H9 (cell line): ENCODE measurements around the gene ADRA2A. TPM values are rescaled to one million over a fixed set of nuclear protein-coding genes. Genes with fewer than 3 reads are reported as not detected.

Experiments used
- DNase-seq: peaks from one replicate; pipeline ENCODE4 v3.0.0-alpha.2; 2017
- H2AFZ ChIP-seq: one replicate; pipeline ENCODE4 v1.6.1; 2013; ENCODE audit warnings: mild to moderate bottlenecking, low read length, control low read depth, moderate library complexity
- H2AK5ac ChIP-seq: 2 replicates; pipeline ENCODE4 v1.6.1; 2013; ENCODE audit warnings: low read length, control low read depth, mixed read lengths; ENCODE audit not compliant: insufficient read length
- H2BK120ac ChIP-seq: one replicate; pipeline ENCODE4 v1.6.1; 2013; ENCODE audit warnings: low read depth, mild to moderate bottlenecking, low read length, control low read depth, inconsistent platforms; ENCODE audit not compliant: poor library complexity, severe bottlenecking
- H2BK12ac ChIP-seq: 2 replicates; pipeline ENCODE4 v1.6.1; 2013; ENCODE audit warnings: low read length, control low read depth, mixed read lengths, low read depth; ENCODE audit not compliant: insufficient read length
- H2BK15ac ChIP-seq: 2 replicates; pipeline ENCODE4 v1.6.1; 2013; ENCODE audit warnings: low read depth, low read length, control low read depth
- H2BK20ac ChIP-seq: one replicate; pipeline ENCODE4 v1.6.1; 2013; ENCODE audit warnings: low read depth, mild to moderate bottlenecking, low read length, control low read depth, inconsistent platforms; ENCODE audit not compliant: poor library complexity, severe bottlenecking
- H2BK5ac ChIP-seq: 2 replicates; pipeline ENCODE4 v1.6.1; 2013; ENCODE audit warnings: low read length, control low read depth, mixed read lengths; ENCODE audit not compliant: insufficient read length
- H3K14ac ChIP-seq: 2 replicates; pipeline ENCODE4 v1.6.1; 2013; ENCODE audit warnings: low read length, control low read depth; ENCODE audit not compliant: insufficient read depth
- H3K18ac ChIP-seq: 2 replicates; pipeline ENCODE4 v1.6.1; 2013; ENCODE audit warnings: low read depth, mild to moderate bottlenecking, mixed read lengths, low read length, control low read depth; ENCODE audit not compliant: insufficient read length
- H3K23ac ChIP-seq: 2 replicates; pipeline ENCODE4 v1.6.1; 2013; ENCODE audit warnings: low read length, control low read depth, mixed read lengths, low read depth; ENCODE audit not compliant: insufficient read length
- H3K23me2 ChIP-seq: 2 replicates; pipeline ENCODE4 v1.6.1; 2013; ENCODE audit warnings: low read depth, mild to moderate bottlenecking, mixed read lengths, low read length, control low read depth; ENCODE audit not compliant: insufficient read length, poor library complexity, severe bottlenecking
- H3K27ac ChIP-seq: 2 replicates; pipeline ENCODE4 v1.5.1; 2013; ENCODE audit warnings: low read length, control low read depth, mixed read lengths, low read depth; ENCODE audit not compliant: insufficient read length
- H3K27me3 ChIP-seq: 2 replicates; pipeline ENCODE4 v1.6.1; 2013; ENCODE audit warnings: low read length, control low read depth, inconsistent platforms; ENCODE audit not compliant: insufficient read depth
- H3K4ac ChIP-seq: 2 replicates; pipeline ENCODE4 v1.6.1; 2013; ENCODE audit warnings: low read depth, mild to moderate bottlenecking, control low read depth, inconsistent platforms, low read length, moderate library complexity
- H3K4me1 ChIP-seq: 2 replicates; pipeline ENCODE4 v1.6.1; 2013; ENCODE audit warnings: low read length, control low read depth, inconsistent platforms; ENCODE audit not compliant: insufficient read depth
- H3K4me2 ChIP-seq: 2 replicates; pipeline ENCODE4 v1.6.1; 2013; ENCODE audit warnings: low read length, control low read depth, mixed read lengths; ENCODE audit not compliant: insufficient read length, insufficient read depth
- H3K56ac ChIP-seq: 2 replicates; pipeline ENCODE4 v1.6.1; 2013; ENCODE audit warnings: low read depth, mild to moderate bottlenecking, mixed read lengths, low read length, control low read depth; ENCODE audit not compliant: insufficient read length
- H3K79me1 ChIP-seq: 2 replicates; pipeline ENCODE4 v1.6.1; 2013; ENCODE audit warnings: low read depth, mild to moderate bottlenecking, moderate library complexity, low read length, control low read depth, inconsistent platforms; ENCODE audit not compliant: insufficient read depth, poor library complexity, severe bottlenecking
- H3K79me2 ChIP-seq: 2 replicates; pipeline ENCODE4 v1.6.1; 2013; ENCODE audit warnings: low read length, control low read depth, inconsistent platforms; ENCODE audit not compliant: insufficient read depth
- H3K9ac ChIP-seq: 2 replicates; pipeline ENCODE4 v1.6.1; 2013; ENCODE audit warnings: low read length, control low read depth, mixed read lengths; ENCODE audit not compliant: insufficient read length; ENCODE audit errors: extremely low read depth
- H3K9me3 ChIP-seq: one replicate; pipeline ENCODE4 v1.6.1; 2013; ENCODE audit warnings: low read depth, low read length, inconsistent platforms; ENCODE audit not compliant: control insufficient read depth
- H3T11ph ChIP-seq: one replicate; pipeline ENCODE4 v1.6.1; 2013; ENCODE audit warnings: mild to moderate bottlenecking, low read length, control low read depth, inconsistent platforms
- H4K20me1 ChIP-seq: one replicate; pipeline ENCODE4 v1.6.1; 2013; ENCODE audit not compliant: control insufficient read depth, insufficient read length, insufficient read depth
- H4K5ac ChIP-seq: 2 replicates; pipeline ENCODE4 v1.6.1; 2013; ENCODE audit warnings: low read depth, mild to moderate bottlenecking, mixed read lengths, low read length, control low read depth; ENCODE audit not compliant: insufficient read length
- H4K8ac ChIP-seq: replicated peaks from 2 replicates; pipeline ENCODE4 v1.6.1; 2013; ENCODE audit warnings: low read length, control low read depth, mixed read lengths, low read depth; ENCODE audit not compliant: insufficient read length
- H4K91ac ChIP-seq: 2 replicates; pipeline ENCODE4 v1.6.1; 2013; ENCODE audit warnings: low read depth, mild to moderate bottlenecking, moderate library complexity, mixed read lengths, low read length, control low read depth; ENCODE audit not compliant: insufficient read length
- H3K27ac Mint-ChIP-seq, 3 experiments: 2 replicates in 2 of 3; 3 replicates in 1 of 3; pipeline ENCODE4 v1.8.0; 2020 to 2021; ENCODE audit warnings: mixed read lengths in 3 of 3, mild to moderate bottlenecking in 1 of 3, moderate library complexity in 1 of 3
- H3K27me3 Mint-ChIP-seq: 2 replicates; pipeline ENCODE4 v1.8.0; 2021; ENCODE audit warnings: low read depth, mild to moderate bottlenecking, moderate library complexity, mixed read lengths
- H3K36me3 Mint-ChIP-seq, 3 experiments: 2 replicates in 2 of 3; 3 replicates in 1 of 3; pipeline ENCODE4 v1.8.0; 2020 to 2021; ENCODE audit warnings: low read depth in 3 of 3, mixed read lengths in 3 of 3; ENCODE audit not compliant: insufficient read depth in 1 of 3
- H3K4me1 Mint-ChIP-seq, 2 experiments: 2 replicates each; pipeline ENCODE4 v1.8.0; 2020; ENCODE audit warnings: mixed read lengths in 2 of 2
- H3K4me3 Mint-ChIP-seq, 2 experiments: 2 replicates in 1 of 2; 3 replicates in 1 of 2; pipeline ENCODE4 v1.8.0; 2020 to 2021; ENCODE audit warnings: mild to moderate bottlenecking in 2 of 2, mixed read lengths in 2 of 2, moderate library complexity in 1 of 2
- H3K9me3 Mint-ChIP-seq, 2 experiments: 2 replicates in 1 of 2; 3 replicates in 1 of 2; pipeline ENCODE4 v1.8.0; 2020; ENCODE audit warnings: mild to moderate bottlenecking in 2 of 2, mixed read lengths in 2 of 2, moderate library complexity in 1 of 2
- WGBS: extraction: QIAGEN DNeasy Blood & Tissue Kit; methylation state at CpG from one replicate; pipeline ENCODE4 v1.1.7; 2013; ENCODE audit warnings: missing lambda C conversion rate, low lambda C conversion rate, mixed read lengths; ENCODE audit not compliant: insufficient read length; ENCODE audit errors: extremely low coverage; 5-methylcytosine and 5-hydroxymethylcytosine counted together
- total RNA-seq: library from RNA; stranded (reverse); gene quantifications from 2 replicates; pipeline ENCODE4 v1.2.1, GENCODE V29; 2021
- TF ChIP-seq, protein P1 (sequence below): fragments of 200-600 bp; sonication (generic); conservative IDR thresholded peaks from 3 replicates; pipeline ENCODE4 v1.8.0; 2021; ENCODE audit warnings: antibody characterized with exemption, mild to moderate bottlenecking

The ADRA2A gene
- total RNA-seq, 1 experiment from 2014 or later, result 1.4 TPM

DNA sequence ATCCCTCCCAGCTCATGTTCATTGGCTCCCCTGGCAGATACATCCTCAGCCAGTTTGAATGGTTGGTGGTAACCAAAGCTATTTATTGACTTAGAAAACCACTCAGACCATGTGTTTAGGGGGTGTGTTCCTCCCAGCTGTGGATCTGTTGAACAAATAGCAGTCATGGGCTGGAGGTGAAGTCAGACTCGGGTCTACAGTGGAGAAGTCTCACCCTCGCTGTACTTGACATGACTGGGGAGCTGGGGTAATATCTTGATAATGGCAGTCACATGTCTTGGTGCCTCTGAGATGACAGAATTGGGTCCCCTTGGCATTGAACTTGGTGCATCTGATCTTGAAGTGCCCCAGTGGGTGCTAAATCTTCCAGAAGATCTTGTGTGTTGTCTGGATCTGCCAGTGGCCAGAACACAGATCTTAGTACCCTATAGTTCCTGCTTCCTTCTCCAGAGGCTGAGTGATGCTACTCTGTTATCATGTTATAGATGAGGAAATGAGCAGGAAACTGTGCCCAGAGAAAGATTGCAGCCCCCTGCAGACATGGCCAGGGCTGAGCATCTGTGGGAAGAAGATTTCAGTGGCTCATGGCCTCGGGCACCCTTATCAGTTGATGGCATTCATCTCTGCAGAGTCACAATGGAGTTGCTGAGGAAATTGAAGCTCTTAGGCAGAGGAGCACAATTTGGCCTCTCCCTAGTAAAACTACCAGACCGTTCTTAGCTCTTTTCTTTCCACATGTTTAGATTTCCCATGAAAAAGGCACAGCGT lies 50.4 kb downstream of the ADRA2A start:
- Histone ChIP-seq H3K27me3 (no peaks in the 10 kb centered on the region), H2BK120ac (no peak overlapping the region), H4K8ac (no peak overlapping the region), H3K18ac (no peak overlapping the region), H3K79me2 (no peaks in the 10 kb centered on the region), H2BK15ac (no peak overlapping the region), H3K56ac (no peak overlapping the region), H3K4me1 (peaks cover 2% of the 10 kb centered on the region), H2BK20ac (no peak overlapping the region), H3K4me2 (no peak overlapping the region), H3K27ac (no peak overlapping the region), H3K4ac (no peak overlapping the region), H3K23ac (no peak overlapping the region), H2AK5ac (no peak overlapping the region), H4K20me1 (no peaks in the 10 kb centered on the region), H3K79me1 (no peaks in the 10 kb centered on the region), H3K9me3 (no peaks in the 10 kb centered on the region), H3K9ac (no peak overlapping the region), H2BK12ac (no peak overlapping the region), H2BK5ac (no peak overlapping the region), H4K91ac (no peak overlapping the region), H2AFZ (no peak overlapping the region), H4K5ac (no peak overlapping the region), H3K23me2 (no peaks in the 10 kb centered on the region), H3K14ac (no peak overlapping the region), H3T11ph (no peak overlapping the region)
- peak; percentile 13 for DNase-seq
- peaks cover 40 to 44% of the 10 kb centered on the region in 2 experiments for H3K4me1 Mint-ChIP-seq
- no peak overlapping the region for H3K4me3 Mint-ChIP-seq
- peaks cover 0 to under 1% (median under 1%) of the 10 kb centered on the region in 3 experiments; a peak in 1 of 7 replicates for H3K36me3 Mint-ChIP-seq
- WGBS, result no CpG with 5 or more reads among the region's 5 CpGs
- H3K9me3 Mint-ChIP-seq, result peaks cover 0 to 4% of the 10 kb centered on the region in 2 experiments; a peak in 3 of 5 replicates
- TF ChIP-seq, protein P1, sequence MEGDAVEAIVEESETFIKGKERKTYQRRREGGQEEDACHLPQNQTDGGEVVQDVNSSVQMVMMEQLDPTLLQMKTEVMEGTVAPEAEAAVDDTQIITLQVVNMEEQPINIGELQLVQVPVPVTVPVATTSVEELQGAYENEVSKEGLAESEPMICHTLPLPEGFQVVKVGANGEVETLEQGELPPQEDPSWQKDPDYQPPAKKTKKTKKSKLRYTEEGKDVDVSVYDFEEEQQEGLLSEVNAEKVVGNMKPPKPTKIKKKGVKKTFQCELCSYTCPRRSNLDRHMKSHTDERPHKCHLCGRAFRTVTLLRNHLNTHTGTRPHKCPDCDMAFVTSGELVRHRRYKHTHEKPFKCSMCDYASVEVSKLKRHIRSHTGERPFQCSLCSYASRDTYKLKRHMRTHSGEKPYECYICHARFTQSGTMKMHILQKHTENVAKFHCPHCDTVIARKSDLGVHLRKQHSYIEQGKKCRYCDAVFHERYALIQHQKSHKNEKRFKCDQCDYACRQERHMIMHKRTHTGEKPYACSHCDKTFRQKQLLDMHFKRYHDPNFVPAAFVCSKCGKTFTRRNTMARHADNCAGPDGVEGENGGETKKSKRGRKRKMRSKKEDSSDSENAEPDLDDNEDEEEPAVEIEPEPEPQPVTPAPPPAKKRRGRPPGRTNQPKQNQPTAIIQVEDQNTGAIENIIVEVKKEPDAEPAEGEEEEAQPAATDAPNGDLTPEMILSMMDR, result no peak
- no peaks in the 10 kb centered on the region; the same call in 1 of the 2 replicates for H3K27me3 Mint-ChIP-seq
- H3K27ac Mint-ChIP-seq, result no peak overlapping the region
